GM18502 (cell line): ENCODE measurements around the gene ULK4.
"Not testable (repeated sequence)": the region's sequence is repeated elsewhere in the genome, so short reads cannot be mapped to it uniquely, and the experiment has no call there.

Experiments
- ATAC-seq: cut with Tn5 transposase; IDR thresholded peaks from one replicate; pipeline ENCODE4 v1.9.1; 2021; ENCODE audit warnings: mild to moderate bottlenecking; ENCODE audit not compliant: unreplicated experiment, poor library complexity

ULK4 gene

GRCh38 chr3:41462103-41462691 is 499.7 kb downstream of the ULK4 start:
- no peak for ATAC-seq

GRCh38 chr3:41460736-41461135 is 501.2 kb downstream of the ULK4 start:
- ATAC-seq: no peak

GRCh38 chr3:41457176-41457575 is 504.7 kb downstream of the ULK4 start:
- no peak for ATAC-seq

- ATAC-seq: no peak
Measured at GRCh38 chr3:41456162-41456561, 505.7 kb downstream of the ULK4 start.

- ATAC-seq: not testable (repeated sequence)
Measured at GRCh38 chr3:41453618-41454017, 508.3 kb downstream of the ULK4 start.

GRCh38 chr3:41450416-41451231 is 511.3 kb downstream of the ULK4 start:
- ATAC-seq: no peak

- ATAC-seq: no peak
Measured at GRCh38 chr3:41448396-41448795, 513.5 kb downstream of the ULK4 start.

GRCh38 chr3:41447701-41448100 is 514.2 kb downstream of the ULK4 start:
- ATAC-seq: no peak

GRCh38 chr3:41446316-41446715 is 515.6 kb downstream of the ULK4 start:
- ATAC-seq: not testable (repeated sequence)

- no peak for ATAC-seq
Measured at GRCh38 chr3:41441568-41441967, 520.3 kb downstream of the ULK4 start.

- ATAC-seq: no peak
Measured at GRCh38 chr3:41441139-41441538, 520.8 kb downstream of the ULK4 start.

GRCh38 chr3:41436983-41437382 is 524.9 kb downstream of the ULK4 start:
- no peak for ATAC-seq

GRCh38 chr3:41434781-41435180 is 527.1 kb downstream of the ULK4 start:
- no peak for ATAC-seq

GRCh38 chr3:41431386-41431785 is 530.5 kb downstream of the ULK4 start:
- ATAC-seq: no peak

GRCh38 chr3:41430886-41431285 is 531.0 kb downstream of the ULK4 start:
- ATAC-seq: no peak

- no peak for ATAC-seq
Measured at GRCh38 chr3:41430391-41430790, 531.5 kb downstream of the ULK4 start.

GRCh38 chr3:41426485-41426884 is 535.4 kb downstream of the ULK4 start:
- no peak for ATAC-seq

GRCh38 chr3:41424543-41425300 is 537.2 kb downstream of the ULK4 start:
- ATAC-seq: no peak

- no peak for ATAC-seq
Measured at GRCh38 chr3:41419809-41420208, 542.1 kb downstream of the ULK4 start.

- no peak for ATAC-seq
Measured at GRCh38 chr3:41418961-41419691, 542.8 kb downstream of the ULK4 start.

- no peak for ATAC-seq
Measured at GRCh38 chr3:41417574-41417973, 544.3 kb downstream of the ULK4 start.
